ENCODE results near the gene PYM1. TPM values are rescaled to one million over a fixed set of nuclear protein-coding genes. Genes with fewer than 3 reads are reported as not detected.

The PYM1 gene
- total RNA-seq, 1 experiment from 2014 or later, result 58.9 TPM

- TF ChIP-seq, protein P1, sequence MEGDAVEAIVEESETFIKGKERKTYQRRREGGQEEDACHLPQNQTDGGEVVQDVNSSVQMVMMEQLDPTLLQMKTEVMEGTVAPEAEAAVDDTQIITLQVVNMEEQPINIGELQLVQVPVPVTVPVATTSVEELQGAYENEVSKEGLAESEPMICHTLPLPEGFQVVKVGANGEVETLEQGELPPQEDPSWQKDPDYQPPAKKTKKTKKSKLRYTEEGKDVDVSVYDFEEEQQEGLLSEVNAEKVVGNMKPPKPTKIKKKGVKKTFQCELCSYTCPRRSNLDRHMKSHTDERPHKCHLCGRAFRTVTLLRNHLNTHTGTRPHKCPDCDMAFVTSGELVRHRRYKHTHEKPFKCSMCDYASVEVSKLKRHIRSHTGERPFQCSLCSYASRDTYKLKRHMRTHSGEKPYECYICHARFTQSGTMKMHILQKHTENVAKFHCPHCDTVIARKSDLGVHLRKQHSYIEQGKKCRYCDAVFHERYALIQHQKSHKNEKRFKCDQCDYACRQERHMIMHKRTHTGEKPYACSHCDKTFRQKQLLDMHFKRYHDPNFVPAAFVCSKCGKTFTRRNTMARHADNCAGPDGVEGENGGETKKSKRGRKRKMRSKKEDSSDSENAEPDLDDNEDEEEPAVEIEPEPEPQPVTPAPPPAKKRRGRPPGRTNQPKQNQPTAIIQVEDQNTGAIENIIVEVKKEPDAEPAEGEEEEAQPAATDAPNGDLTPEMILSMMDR (conservative IDR thresholded peaks at IDR 0.05), result no peak
- H3K4me3 Mint-ChIP-seq, result no peak overlapping the region
- H3K27me3 Mint-ChIP-seq (ENCODE audit: low read depth), result no peaks in the 10 kb centered on the region; the same call in 1 of the 2 replicates
- H3K36me3 Mint-ChIP-seq (ENCODE audit: insufficient read depth in 1 of 3, low read depth in 3 of 3), result peaks cover 0 to 14% (median 9%) of the 10 kb centered on the region in 3 experiments; a peak in 5 of 7 replicates
- Histone ChIP-seq H2BK15ac (ENCODE audit: low read depth, low read length) (no peak overlapping the region), H3K79me1 (ENCODE audit: insufficient read depth, low read depth, low read length, poor library complexity, severe bottlenecking) (no peaks in the 10 kb centered on the region), H2BK5ac (ENCODE audit: insufficient read length, low read length) (no peak overlapping the region), H3T11ph (ENCODE audit: low read length) (no peak overlapping the region), H3K14ac (ENCODE audit: insufficient read depth, low read length) (no peak overlapping the region), H3K4me1 (ENCODE audit: insufficient read depth, low read length) (peaks cover 2% of the 10 kb centered on the region; the same call in 1 of the 2 replicates), H4K91ac (ENCODE audit: insufficient read length, low read depth, low read length) (no peak overlapping the region), H4K8ac (replicated peaks; ENCODE audit: insufficient read length, low read depth, low read length) (no peak overlapping the region), H4K20me1 (ENCODE audit: control insufficient read depth, insufficient read depth, insufficient read length) (no peaks in the 10 kb centered on the region), H3K9me3 (ENCODE audit: control insufficient read depth, low read depth, low read length) (no peaks in the 10 kb centered on the region), H4K5ac (ENCODE audit: insufficient read length, low read depth, low read length) (no peak overlapping the region), H2BK120ac (ENCODE audit: low read depth, low read length, poor library complexity, severe bottlenecking) (no peak overlapping the region), H2AFZ (ENCODE audit: low read length) (no peak overlapping the region), H2AK5ac (ENCODE audit: insufficient read length, low read length) (no peak overlapping the region), H3K27me3 (ENCODE audit: insufficient read depth, low read length) (no peaks in the 10 kb centered on the region), H3K56ac (ENCODE audit: insufficient read length, low read depth, low read length) (no peak overlapping the region), H3K9ac (ENCODE audit: extremely low read depth, insufficient read length, low read length) (no peak overlapping the region), H3K4me2 (ENCODE audit: insufficient read depth, insufficient read length, low read length) (no peak overlapping the region), H2BK12ac (ENCODE audit: insufficient read length, low read depth, low read length) (no peak overlapping the region), H3K4ac (ENCODE audit: low read depth, low read length) (no peak overlapping the region), H3K27ac (ENCODE audit: insufficient read length, low read depth, low read length) (no peak overlapping the region), H3K23me2 (ENCODE audit: insufficient read length, low read depth, low read length, poor library complexity, severe bottlenecking) (no peaks in the 10 kb centered on the region), H2BK20ac (ENCODE audit: low read depth, low read length, poor library complexity, severe bottlenecking) (no peak overlapping the region), H3K23ac (ENCODE audit: insufficient read length, low read depth, low read length) (no peak overlapping the region), H3K79me2 (ENCODE audit: insufficient read depth, low read length) (no peaks in the 10 kb centered on the region), H3K18ac (ENCODE audit: insufficient read length, low read depth, low read length) (no peak overlapping the region)
- H3K27ac Mint-ChIP-seq, result no peak overlapping the region
- H3K4me1 Mint-ChIP-seq, result peaks cover 18 to 23% of the 10 kb centered on the region in 2 experiments
- H3K9me3 Mint-ChIP-seq, result peaks cover 14% of the 10 kb centered on the region in 2 experiments
- no peak for DNase-seq
These were observed 49.9 kb downstream of the PYM1 start for GRCh38 chr12:55877824-55878223.
